Chondrocyte (in vitro differentiated cells): Measurements from ENCODE around the gene ZNF582. TPM values are rescaled to one million over a fixed set of nuclear protein-coding genes. Genes with fewer than 3 reads are reported as not detected.
A peak's percentile ranks its signal among the peaks of the same experiment; 100 is the strongest.

Experiments used
- DNase-seq: peaks from one replicate; pipeline ENCODE4 v3.0.0; 2021; ENCODE audit warnings: mixed read lengths, low spot score
- H3K27ac Mint-ChIP-seq: one replicate; pipeline ENCODE4 v1.8.0; 2021; ENCODE audit warnings: mild to moderate bottlenecking, moderate library complexity, mixed read lengths; ENCODE audit not compliant: unreplicated experiment
- H3K27me3 Mint-ChIP-seq: 2 replicates; pipeline ENCODE4 v1.8.0; 2021; ENCODE audit warnings: low read depth, mixed read lengths
- H3K36me3 Mint-ChIP-seq: 2 replicates; pipeline ENCODE4 v1.8.0; 2021; ENCODE audit warnings: low read depth, mixed read lengths
- H3K4me1 Mint-ChIP-seq: 2 replicates; pipeline ENCODE4 v1.8.0; 2021; ENCODE audit warnings: low read depth, mild to moderate bottlenecking, mixed read lengths
- H3K4me3 Mint-ChIP-seq: one replicate; pipeline ENCODE4 v1.8.0; 2021; ENCODE audit warnings: mild to moderate bottlenecking, moderate library complexity, mixed read lengths; ENCODE audit not compliant: unreplicated experiment
- H3K9me3 Mint-ChIP-seq: 2 replicates; pipeline ENCODE4 v1.8.0; 2021; ENCODE audit warnings: low read depth, mixed read lengths
- CTCF ChIP-seq: fragments of 200-600 bp; sonication (generic); IDR thresholded peaks from 2 replicates; pipeline ENCODE4 v1.5.0; 2021; ENCODE audit warnings: antibody characterized with exemption, mild to moderate bottlenecking, moderate library complexity
- long read RNA-seq: library from polyadenylated mRNA; stranded (forward); transcript quantifications from one replicate; pipeline ENCODE4 v2.0.0, GENCODE V29; 2021
- total RNA-seq: library from RNA; stranded (reverse); gene quantifications from 3 replicates; pipeline ENCODE4 v1.2.1, GENCODE V29; 2021

The ZNF582 gene
- total RNA-seq: 1.6 to 4.1 TPM (median 2.3 TPM) in 3 replicates
- long read RNA-seq, partial matches to known transcripts: 0 of 1 reads
- long read RNA-seq, other reads (novel, unspliced or antisense): 1 of 1 reads

GRCh38 chr19:56393119-56394012 is at the start of gene ZNF582:
ZNF582 (minus strand) TSS chr19:56393534; CDS start chr19:56391752, 1,782 bp downstream.
- peak; percentile 96 for DNase-seq
- H3K36me3 Mint-ChIP-seq: peaks cover 32% of the 10 kb centered on the region
- peak within 1 kb of the TSS; percentile 80 for H3K4me3 Mint-ChIP-seq
- H3K27me3 Mint-ChIP-seq: no peaks in the 10 kb centered on the region
- peak; percentile 87 for TF ChIP-seq CTCF
- H3K9me3 Mint-ChIP-seq: peaks cover 65% of the 10 kb centered on the region
- H3K27ac Mint-ChIP-seq: peak within 1 kb of the TSS; percentile 66
- peaks cover 12% of the 10 kb centered on the region for H3K4me1 Mint-ChIP-seq

GRCh38 chr19:56441206-56441792 is 48.0 kb upstream of the ZNF582 start:
- H3K9me3 Mint-ChIP-seq: peaks cover 65% of the 10 kb centered on the region

GRCh38 chr19:56423985-56424353 is 30.6 kb upstream of the ZNF582 start:
- Mint-ChIP-seq H3K4me1 (no peaks in the 10 kb centered on the region), H3K27ac (no peak overlapping the region), H3K36me3 (peaks cover 62% of the 10 kb centered on the region), H3K9me3 (peaks cover 79% of the 10 kb centered on the region), H3K4me3 (no peak overlapping the region), H3K27me3 (no peaks in the 10 kb centered on the region)
- TF ChIP-seq CTCF: no peak
- DNase-seq: no peak

More at GRCh38 chr19:56441206-56441792, 48.0 kb upstream of the ZNF582 start:
- TF ChIP-seq CTCF: no peak
- Mint-ChIP-seq H3K4me1 (no peaks in the 10 kb centered on the region), H3K27ac (no peak overlapping the region), H3K36me3 (peaks cover 3% of the 10 kb centered on the region), H3K4me3 (no peak overlapping the region), H3K27me3 (no peaks in the 10 kb centered on the region)
- no peak for DNase-seq

- Mint-ChIP-seq H3K36me3 (peaks cover 68% of the 10 kb centered on the region), H3K27me3 (no peaks in the 10 kb centered on the region), H3K27ac (no peak overlapping the region), H3K9me3 (peaks cover 83% of the 10 kb centered on the region), H3K4me3 (no peak overlapping the region), H3K4me1 (no peaks in the 10 kb centered on the region)
- DNase-seq: no peak
- no peak for TF ChIP-seq CTCF
These were observed 30.1 kb upstream of the ZNF582 start for GRCh38 chr19:56423276-56423984.

- H3K36me3 Mint-ChIP-seq: peaks cover 51% of the 10 kb centered on the region
- DNase-seq: no peak
- no peak for TF ChIP-seq CTCF
- peaks cover 78% of the 10 kb centered on the region for H3K9me3 Mint-ChIP-seq
- H3K4me3 Mint-ChIP-seq: peak overlapping the region; percentile 74
- no peak overlapping the region for H3K27ac Mint-ChIP-seq
- H3K4me1 Mint-ChIP-seq: peaks cover 21% of the 10 kb centered on the region
- no peaks in the 10 kb centered on the region for H3K27me3 Mint-ChIP-seq
These were observed 11.7 kb upstream of the ZNF582 start for GRCh38 chr19:56405062-56405461.
